Measurements from ENCODE around the gene TBC1D22A.
"Not testable (repeated sequence)": the region's sequence is repeated elsewhere in the genome, so short reads cannot be mapped to it uniquely, and the experiment has no call there.

The TBC1D22A gene

GRCh38 chr22:47136050-47136449 lies 373.6 kb downstream of the TBC1D22A start:
- TF ChIP-seq CTCF (IDR thresholded peaks at IDR 0.05; ENCODE audit: low read depth, low read length) = no peak
- no peak for DNase-seq (ENCODE audit: low read depth in 2 of 2)
- H3K4me3 ChIP-seq (replicated peaks in 1 of 2; ENCODE audit: low read depth in 2 of 2, low read length in 2 of 2) = no peak overlapping the region

- H3K4me3 ChIP-seq (replicated peaks in 1 of 2; ENCODE audit: low read depth in 2 of 2, low read length in 2 of 2) = no peak overlapping the region
- no peak for TF ChIP-seq CTCF (IDR thresholded peaks at IDR 0.05; ENCODE audit: low read depth, low read length)
- DNase-seq (ENCODE audit: low read depth in 2 of 2) = no peak
These were observed 374.2 kb downstream of the TBC1D22A start for GRCh38 chr22:47136671-47137070.

- DNase-seq (ENCODE audit: low read depth in 2 of 2) = no peak
- no peak for TF ChIP-seq CTCF (IDR thresholded peaks at IDR 0.05; ENCODE audit: low read depth, low read length)
- H3K4me3 ChIP-seq (replicated peaks in 1 of 2; ENCODE audit: low read depth in 2 of 2, low read length in 2 of 2) = no peak overlapping the region
These were observed 376.8 kb downstream of the TBC1D22A start for GRCh38 chr22:47139013-47139789.

- no peak overlapping the region for H3K4me3 ChIP-seq (replicated peaks in 1 of 2; ENCODE audit: low read depth in 2 of 2, low read length in 2 of 2)
- no peak for TF ChIP-seq CTCF (IDR thresholded peaks at IDR 0.05; ENCODE audit: low read depth, low read length)
- no peak for DNase-seq (ENCODE audit: low read depth in 2 of 2)
These were observed 377.3 kb downstream of the TBC1D22A start for GRCh38 chr22:47139790-47140119.

GRCh38 chr22:47140975-47141374 lies 378.5 kb downstream of the TBC1D22A start:
- not testable (repeated sequence) for H3K4me3 ChIP-seq (replicated peaks in 1 of 2; ENCODE audit: low read depth in 2 of 2, low read length in 2 of 2); DNase-seq (ENCODE audit: low read depth in 2 of 2)

GRCh38 chr22:47142427-47143046 lies 380.1 kb downstream of the TBC1D22A start:
- DNase-seq (ENCODE audit: low read depth in 2 of 2) = no peak
- TF ChIP-seq CTCF (IDR thresholded peaks at IDR 0.05; ENCODE audit: low read depth, low read length) = no peak
- H3K4me3 ChIP-seq (replicated peaks in 1 of 2; ENCODE audit: low read depth in 2 of 2, low read length in 2 of 2) = no peak overlapping the region

- TF ChIP-seq CTCF (IDR thresholded peaks at IDR 0.05; ENCODE audit: low read depth, low read length) = no peak
- DNase-seq (ENCODE audit: low read depth in 2 of 2) = no peak
These were observed 380.9 kb downstream of the TBC1D22A start for GRCh38 chr22:47143249-47143938.

More at GRCh38 chr22:47143249-47143938, 380.9 kb downstream of the TBC1D22A start:
- no peak overlapping the region for H3K4me3 ChIP-seq (replicated peaks in 1 of 2; ENCODE audit: low read depth in 2 of 2, low read length in 2 of 2)
